NCI-H82 (cell line): ENCODE results near the gene PRR5.
"Not testable (repeated sequence)": the region's sequence is repeated elsewhere in the genome, so short reads cannot be mapped to it uniquely, and the experiment has no call there.

Source experiments
- DNase-seq: peaks from one replicate; lab custom pipeline; 2025; lab: John Stamatoyannopoulos, UW

PRR5 gene, protein sequence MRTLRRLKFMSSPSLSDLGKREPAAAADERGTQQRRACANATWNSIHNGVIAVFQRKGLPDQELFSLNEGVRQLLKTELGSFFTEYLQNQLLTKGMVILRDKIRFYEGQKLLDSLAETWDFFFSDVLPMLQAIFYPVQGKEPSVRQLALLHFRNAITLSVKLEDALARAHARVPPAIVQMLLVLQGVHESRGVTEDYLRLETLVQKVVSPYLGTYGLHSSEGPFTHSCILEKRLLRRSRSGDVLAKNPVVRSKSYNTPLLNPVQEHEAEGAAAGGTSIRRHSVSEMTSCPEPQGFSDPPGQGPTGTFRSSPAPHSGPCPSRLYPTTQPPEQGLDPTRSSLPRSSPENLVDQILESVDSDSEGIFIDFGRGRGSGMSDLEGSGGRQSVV

DNA sequence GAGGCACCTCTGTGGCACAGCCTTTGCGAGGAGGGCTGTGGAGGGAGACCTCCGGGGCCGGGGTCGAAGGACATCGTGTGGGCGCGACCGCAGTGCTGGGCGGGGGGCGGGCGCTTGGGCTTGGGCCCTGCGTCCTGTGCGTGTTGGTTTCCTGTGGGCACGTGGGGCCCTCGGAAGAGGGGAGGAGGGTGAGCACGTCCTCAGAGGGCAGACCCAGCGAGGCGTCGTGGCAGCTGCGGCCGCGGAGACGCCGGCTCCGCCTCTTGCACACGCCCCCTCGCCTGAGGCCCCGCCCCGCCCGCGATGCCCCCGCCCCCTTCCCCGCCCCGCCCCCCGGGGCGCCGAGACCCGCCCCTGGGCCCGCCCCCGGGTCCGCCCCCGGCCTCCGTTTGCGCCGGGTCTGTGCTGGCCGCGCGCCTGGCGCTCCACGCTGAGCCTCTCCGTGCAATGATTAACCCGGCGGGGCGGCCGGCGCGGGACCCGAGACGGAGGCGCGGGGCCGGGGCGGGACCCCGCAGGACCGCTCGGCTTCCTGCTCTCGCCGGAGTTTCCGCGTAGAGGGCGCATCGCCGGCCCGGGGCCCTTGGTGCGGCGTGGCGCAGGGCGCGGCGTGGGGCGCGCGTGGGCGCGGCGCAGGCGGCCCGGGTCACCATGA, at the start of gene PRR5:
Gene PRR5 (plus strand): TSS at position 381 of the 655 bp plus-strand sequence. CDS start 271 bp downstream, at position 652.
- DNase-seq: peak; percentile 86

DNA sequence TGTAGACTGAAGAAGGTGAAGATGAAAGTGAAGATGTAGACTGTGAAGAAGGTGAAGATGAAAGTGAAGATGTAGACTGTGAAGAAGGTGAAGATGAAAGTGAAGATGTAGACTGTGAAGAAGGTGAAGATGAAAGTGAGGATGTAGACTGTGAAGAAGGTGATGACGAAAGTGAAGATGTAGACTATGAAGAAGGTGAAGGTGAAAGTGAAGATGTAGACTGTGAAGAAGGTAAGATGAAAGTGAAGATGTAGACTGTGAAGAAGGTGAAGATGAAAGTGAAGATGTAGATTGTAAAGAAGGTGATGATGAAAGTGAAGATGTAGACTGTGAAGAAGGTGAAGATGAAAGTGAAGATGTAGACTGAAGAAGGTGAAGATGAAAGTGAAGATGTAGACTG, 49.1 kb upstream of the PRR5 start:
- DNase-seq: not testable (repeated sequence)

DNA sequence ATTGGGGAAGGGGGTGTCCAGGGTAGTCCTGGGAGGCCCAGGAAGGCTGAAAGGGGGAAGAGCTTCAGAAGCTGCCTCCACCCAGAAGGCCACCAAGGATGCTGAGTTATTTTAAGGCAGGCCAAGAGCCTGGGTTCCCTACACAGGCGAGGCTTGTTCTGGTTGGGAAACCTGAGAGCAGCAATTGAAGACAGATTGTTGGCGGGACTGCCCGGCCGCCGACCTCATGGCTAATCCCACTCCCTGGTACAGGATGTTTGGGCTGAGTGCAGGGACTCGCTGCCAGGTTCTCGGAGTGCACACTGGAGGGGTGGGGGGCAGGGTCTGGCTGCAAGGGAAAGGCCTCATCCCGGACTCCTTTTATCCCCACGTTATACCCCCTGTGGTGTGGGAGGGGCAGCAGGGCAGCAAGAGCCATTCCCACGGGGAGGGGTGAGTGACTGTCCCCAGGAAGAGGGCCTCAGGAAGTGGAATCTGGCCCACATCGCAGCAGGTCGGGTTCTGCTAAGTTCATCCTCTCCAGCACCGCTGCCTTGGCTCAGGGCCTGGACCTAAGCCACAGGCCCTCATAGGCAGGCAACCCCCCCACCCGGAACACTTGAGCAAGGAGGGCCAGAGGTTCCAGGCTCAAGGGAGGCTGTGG, 43.6 kb upstream of the PRR5 start:
- peak; percentile 27 for DNase-seq

DNA sequence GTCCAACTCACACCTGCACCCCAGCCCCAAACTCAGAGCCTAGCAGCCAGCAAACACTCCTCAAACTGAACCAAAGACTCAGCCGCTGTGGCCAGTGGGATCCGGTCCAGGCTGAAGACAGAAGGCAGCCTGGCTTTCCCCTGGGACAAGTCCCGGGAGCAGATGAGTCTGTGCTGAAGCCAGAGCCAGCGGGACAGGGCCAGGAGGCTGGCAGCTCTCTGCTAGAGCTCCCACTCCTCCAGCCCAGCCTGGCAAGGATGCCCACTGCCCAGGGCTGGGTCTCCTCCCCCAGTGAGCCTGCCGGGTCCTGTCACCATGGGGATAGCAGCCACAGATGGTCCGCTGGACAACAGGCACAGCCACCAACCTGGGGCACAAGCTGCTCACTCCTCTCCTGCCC, 42.9 kb upstream of the PRR5 start:
- no peak for DNase-seq

DNA sequence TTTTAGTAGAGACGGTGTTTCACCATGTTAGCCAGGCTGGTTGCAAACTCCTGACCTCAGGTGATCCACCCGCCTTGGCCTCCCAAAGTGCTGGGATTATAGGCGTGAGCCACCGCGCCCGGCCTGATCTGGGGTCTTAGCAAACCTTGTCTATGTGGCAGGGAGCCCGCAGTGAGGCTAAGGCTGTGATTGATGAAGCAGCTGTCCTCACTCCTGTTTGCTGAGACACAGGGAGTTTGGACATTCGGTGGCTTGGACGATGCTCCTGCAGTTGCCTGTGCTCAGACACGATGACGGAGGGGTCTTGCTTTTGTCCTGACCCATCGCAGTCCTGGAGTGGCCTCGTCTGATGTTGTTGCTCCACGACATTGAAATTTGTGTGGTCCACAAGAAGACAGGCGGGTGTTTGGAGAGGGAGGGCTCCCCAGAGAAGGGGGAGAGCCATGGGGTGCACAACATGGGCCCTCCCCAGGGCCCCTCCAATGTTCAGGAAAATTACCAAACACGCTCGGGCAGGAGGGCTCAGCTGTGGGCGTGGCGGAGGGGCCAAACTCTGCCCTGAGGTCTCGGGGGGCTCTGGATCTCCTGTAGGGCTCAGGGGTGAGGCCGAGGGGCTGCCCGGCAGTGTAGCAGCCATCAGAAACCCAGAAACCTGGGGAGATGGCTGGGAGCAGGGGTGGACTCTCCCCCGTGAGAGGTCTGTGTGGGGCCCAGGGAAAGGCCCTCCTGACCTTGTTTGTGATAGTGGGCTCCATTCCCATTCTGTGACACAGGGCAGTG, 41.8 kb upstream of the PRR5 start:
- DNase-seq: peak; percentile 51

DNA sequence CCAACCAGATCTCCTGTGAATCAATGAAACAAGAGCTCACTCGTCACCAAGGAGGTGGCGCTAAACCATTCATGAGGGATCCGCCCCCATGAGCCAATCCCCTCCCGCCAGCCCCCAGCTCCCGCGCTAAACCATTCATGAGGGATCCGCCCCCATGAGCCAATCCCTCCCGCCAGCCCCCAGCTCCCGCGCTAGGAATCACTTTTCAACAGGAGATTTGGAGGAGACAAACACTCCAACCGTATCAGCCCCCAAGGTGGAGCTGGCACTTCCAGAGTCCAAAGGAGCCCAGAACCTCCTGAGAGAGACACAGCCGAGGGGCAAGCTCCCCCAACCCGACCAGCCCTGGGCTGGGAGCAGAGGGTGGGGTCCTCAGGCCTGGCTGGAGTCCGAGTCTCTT, 40.9 kb upstream of the PRR5 start:
- DNase-seq: peak; percentile 59

DNA sequence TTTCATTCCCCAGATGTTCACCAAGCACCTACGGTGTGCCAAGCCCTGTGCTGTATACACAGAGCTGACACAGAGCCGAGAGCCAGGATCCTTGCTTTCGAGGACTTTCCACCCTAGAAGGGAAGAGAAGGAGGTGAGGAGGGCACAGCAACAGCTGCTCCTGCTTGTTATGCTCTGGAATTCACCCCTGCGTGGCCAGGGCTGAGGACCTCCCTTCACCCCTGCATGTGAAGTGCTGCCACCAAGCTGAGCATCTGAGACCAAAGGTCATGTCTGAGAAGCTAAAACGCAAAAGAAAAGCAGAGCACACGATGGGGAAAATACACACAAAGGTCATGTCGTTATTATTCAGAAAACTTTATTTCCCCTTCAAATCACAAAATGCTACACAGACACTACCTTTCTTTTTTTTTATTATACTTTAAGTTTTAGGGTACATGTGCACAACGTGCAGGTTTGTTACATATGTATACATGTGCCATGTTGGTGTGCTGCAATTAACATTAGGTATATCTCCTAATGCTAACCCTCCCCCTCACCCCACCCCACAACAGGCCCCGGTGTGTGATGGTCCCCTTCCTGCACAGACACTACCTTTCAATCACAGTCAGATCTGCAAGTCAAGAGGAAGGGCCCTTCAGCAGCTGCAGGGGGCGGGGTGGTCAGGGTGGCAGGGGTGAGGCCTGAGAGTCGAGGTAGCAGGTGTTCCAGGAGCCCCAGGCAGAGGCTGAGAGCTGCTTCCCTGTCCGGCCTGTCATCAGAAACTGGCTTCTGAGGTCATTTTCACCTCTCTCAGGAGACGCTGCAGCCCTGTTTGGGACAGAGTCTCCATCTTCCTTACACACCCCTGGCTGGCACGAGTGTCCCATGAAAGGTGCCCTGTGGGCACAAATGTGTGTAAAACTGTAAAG, 40.1 kb upstream of the PRR5 start:
- DNase-seq: no peak

DNA sequence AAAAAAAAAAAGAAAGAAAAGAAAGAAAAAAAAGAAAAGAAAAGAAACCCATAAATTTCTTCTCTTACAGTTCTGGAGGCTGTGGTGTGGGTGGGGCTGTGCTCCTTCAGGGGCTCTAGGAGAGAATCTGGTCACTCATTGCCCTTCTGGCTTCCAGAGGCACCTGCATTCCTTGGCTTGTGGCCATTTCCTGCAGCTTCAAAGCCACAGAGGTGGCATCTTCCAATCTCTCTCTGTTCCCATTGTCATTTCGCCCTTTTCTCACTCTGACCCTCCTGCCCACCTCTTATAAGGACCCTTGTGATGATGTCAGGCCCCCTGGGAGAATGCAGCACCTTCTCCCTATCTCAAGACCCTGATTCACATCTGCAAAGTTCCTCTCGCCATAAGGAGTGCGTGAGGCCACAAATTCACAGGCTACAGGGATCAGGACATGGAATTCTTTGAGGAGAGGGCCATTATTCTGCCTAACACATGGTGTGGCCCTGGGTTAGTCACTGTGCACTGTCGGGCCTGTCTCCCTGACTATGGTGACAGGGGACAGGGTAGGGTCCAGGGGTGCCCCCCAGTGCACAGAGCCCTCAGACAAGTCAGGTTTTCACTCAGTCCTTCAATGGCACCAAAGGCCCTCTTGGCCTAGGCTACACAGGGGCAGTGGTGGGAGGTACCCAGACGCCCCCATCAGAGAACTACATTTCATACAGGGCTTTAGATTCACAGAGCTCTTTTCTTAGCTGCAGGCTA, 38.6 kb upstream of the PRR5 start:
- no peak for DNase-seq

DNA sequence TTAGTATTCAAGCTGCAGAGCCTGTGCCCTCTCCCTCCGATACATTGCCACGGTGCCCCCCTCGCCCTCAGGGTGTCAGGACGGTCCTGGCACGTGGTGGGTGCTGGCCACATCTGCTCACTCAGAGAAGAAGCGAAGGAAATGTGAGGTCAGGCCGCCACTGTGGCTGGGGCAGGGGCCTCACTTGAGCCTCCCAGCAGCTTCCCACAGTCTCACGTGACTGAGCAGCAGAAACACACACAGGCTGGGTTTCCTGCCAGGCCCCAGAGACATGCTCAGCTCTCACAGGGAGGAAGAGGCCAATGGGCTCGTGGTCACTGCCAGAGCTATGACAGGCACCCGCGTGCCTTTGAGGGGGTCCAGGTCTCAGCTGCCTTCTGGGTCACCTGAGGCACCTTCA, 37.9 kb upstream of the PRR5 start:
- DNase-seq: no peak

DNA sequence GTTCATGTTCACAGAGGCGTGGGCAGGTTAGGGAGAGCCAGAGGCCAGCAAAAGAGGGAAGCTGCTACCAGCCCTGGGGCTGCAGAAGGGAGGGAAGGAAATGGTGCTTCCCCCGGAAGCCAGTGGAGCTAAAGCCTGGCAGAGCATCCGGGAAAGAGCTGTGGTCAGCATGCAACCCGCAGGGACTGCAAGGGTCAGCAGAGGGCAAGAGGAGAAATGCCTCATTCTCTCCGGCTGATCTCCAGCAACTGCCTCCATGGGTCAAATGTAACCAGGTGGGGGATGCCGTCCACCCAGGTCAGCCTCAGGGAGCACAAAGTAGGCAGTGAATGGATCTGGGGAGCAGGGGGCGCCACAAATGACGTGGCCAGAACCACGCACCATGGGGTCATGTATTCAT, 36.9 kb upstream of the PRR5 start:
- DNase-seq: no peak

DNA sequence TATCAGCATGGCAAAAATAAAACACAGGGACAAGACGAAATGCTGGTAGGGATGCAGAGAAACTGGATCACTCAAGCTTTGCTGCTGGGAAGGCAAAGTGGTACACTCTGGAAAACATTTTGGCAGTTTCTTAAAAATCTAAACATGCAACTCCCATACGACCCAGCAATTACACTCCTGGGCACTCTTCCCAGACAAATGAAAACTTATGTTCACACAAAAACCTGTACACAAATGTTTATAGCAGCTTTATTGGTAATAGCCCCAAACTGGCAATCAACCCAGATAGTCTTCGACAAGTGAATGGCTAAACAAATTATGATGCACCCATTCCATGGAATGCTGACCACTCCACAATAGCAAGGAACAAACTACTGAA, 35.8 kb upstream of the PRR5 start:
- DNase-seq: no peak

DNA sequence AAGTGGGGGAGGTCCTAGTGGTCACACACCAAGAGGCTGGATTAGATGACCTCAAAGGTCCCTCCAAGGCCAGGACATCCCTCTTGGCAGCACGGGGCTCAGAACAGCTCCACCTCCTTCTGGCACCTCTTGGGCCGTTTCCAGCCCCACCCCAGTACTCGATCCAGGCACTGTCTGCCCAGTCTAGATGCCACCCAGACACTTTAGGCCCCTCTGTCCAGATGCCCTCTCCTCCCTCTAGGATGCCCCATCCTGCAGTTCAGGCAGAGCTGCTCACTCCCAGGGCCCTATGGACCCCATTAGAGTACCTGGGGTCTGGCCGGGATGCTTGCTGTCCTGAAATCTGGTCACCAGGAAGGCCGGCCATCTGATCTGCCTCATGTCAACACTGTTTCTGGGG, 34.7 kb upstream of the PRR5 start:
- DNase-seq: no peak

DNA sequence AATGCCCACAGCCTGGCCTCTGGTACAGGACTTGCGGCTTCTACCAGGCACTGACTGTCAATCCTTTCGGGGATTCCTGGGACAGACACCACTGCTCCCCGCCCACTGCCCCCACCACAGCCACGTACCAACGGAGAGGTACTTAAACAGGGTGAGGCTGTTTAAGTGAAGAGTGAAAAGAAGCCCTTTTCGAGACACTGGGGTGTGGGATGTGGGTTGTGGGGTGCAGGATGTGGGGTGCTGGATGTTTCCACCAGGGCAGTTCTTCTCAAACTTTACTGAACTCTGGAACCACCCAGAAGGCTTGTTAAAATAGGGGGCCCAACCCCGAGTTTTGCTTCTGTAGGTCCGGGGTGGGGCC, 34.2 kb upstream of the PRR5 start:
- DNase-seq: no peak

DNA sequence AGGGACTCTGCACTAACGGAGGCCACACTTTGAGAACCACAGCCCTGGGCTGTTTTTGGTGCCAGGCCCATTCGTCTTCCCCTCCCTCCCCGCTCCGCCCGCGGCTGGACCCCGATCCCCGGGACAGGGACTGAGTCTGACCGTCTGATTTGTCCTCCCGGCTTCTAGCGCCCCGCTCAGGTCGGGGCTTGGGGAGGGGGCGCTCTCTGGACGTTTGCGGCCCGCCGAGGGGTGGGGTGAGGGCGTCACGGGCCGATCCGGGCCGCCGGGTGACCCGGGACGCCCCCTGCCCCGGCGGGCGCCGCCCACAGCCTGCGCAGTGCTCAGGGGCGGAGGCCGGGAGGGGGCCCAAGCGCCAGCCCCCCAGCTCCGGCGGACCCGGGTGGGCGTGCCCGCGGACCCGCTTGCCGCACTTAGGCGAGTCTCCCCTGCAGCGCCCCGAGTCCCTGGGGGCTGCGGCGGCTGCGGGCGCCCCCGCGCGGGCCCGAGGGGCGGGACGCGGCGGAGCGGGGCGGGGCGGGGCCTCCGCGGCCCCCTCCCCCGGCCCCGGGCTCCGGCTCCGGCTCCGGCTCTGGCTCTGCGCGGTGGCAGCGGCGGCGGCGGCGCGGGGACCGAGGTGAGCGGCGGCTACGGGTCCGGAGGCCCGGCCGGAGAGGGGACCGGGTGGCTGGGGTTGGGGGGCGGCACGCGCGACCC, 33.7 kb upstream of the PRR5 start:
- DNase-seq: no peak

DNA sequence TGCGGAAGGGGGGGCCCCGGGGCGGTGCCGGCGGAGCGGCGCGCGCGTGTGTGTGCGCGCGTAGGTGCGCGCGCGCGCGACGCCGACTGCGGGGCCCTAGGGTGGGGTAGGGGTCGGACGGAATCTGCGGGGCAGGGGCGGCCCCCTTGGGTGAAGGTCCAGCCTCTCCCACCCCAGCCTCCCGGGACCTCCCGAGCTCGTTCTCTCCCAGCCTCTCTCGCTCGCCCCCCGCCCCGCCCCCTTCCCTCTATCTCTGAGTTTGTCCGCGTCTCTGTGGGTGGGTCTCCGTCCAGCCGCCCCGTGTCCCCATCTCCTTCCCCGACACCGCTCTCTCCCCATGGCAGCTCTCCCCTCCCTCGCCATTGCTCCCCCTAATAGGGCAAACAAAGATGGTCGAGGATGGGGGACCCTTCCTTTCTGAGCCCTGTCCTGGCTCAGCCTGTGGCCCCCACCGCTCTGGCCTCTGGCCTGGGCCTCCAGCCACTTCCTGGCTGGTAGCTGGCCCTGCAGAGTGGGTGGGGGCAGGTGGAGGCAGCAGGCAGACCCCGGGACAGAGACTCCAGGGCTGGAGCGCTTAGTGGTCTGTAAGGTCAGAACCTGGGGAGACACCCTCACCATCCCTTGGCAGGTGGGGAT, 33.0 kb upstream of the PRR5 start:
- no peak for DNase-seq

DNA sequence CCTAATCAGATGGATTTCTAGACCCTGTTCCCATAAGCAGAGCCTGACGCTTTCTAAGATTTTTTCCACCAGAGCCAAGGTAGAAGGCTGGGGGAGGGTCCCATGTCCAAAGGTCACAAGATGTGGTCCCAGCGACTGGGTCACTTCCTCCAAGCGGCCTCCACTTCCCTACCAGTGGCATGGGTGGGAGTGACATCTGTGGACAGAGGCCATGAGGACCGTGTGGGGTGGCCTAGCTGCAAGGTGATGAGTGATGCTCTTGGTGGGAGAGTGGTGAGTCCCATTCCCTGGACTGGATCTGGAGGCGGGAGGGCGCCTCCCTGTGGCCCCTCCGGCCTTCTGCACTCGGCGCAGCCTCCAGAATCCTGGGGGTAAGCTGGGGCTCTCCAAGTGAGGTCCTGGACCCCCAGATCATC, 32.4 kb upstream of the PRR5 start:
- DNase-seq: peak; percentile 43

DNA sequence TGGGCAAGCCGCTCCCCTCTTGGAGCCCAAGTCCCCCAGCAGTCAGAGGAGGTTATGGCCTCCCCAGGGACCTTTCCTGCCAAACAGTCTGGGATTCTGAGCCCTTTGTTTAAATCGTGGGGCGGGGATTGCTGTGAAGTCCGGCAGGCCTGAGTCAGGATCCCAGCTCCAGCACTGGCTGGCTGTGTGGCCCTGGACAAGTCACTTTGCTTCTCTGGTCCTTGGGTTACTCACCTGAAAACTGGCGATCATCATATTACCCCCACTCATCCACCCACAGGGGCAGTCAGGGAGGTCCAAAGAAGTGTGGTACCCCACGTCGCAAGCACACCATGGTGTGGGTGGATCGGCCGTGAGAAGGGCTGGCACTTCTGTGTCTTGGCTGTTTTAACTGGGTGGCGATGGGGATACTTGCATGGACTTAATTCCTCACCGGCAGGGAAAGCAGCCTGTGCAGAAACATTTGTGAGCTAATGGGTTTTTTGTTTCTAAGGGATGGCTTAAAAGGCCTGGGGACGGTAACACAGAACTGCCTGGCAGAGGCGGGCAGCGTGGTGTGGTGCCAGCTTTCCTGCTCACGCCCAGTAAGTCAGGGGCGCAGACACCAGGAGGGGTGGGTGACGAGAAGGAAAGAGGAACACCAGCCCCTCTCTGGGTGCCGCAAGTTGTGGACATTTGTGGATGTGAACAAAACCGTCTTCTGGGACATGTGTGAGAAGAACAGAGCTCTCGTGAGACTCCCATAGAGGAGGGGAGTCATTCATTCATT, 31.6 kb upstream of the PRR5 start:
- DNase-seq: no peak

DNA sequence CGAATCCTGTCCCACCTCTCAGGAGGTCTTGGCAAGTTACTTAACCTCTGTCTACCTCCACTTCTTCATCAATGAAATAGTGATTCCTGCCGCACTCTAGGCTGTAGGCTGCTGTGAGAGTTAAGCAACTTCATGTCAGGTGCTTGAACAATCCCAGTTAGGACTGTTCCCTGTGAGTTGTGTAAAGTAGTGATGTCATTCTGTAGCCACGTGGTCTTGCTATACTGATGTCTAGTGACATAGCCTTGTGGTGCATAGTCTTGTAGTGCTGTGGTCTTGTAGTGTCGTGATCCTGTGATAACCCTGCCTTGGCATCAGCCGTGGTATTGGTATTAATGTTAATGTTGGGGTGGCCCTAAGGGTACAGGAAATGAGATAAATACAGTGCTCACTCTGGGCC, 30.3 kb upstream of the PRR5 start:
- no peak for DNase-seq

DNA sequence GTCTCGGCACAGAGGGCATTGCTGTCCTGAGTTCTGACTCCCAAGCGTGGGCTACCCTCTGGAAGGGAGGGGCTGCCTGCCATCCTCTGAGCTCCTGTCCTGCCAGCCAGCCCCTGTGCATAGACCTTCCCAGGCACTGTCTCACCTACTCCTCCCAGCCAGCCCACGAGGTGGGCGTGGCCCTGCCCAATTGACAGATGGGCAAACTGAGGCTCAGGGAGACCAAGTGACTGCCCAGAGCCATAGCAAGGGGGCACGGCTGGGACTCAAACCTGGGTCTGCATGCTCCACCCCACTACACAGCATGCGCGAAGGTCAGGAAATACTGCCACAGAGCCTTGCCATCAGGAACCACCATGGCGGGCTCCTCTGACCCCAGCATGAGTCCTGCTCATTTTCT, 29.4 kb upstream of the PRR5 start:
- no peak for DNase-seq
